COLO668 (cell line): ENCODE measurements around the gene FAM107B.

Source experiments
- DNase-seq: peaks from one replicate; lab custom pipeline; 2025; ENCODE audit not compliant: unreplicated experiment; lab: John Stamatoyannopoulos, UW

FAM107B gene

GRCh38 chr10:14562218-14563075 lies 212.2 kb downstream of the FAM107B start:
- no peak for DNase-seq

GRCh38 chr10:14560791-14561765 lies 213.6 kb downstream of the FAM107B start:
- DNase-seq: no peak

- peak; percentile 5 for DNase-seq
Observed at GRCh38 chr10:14560274-14560673, 214.4 kb downstream of the FAM107B start.

- DNase-seq: no peak
Observed at GRCh38 chr10:14558025-14558424, 216.7 kb downstream of the FAM107B start.

- DNase-seq: no peak
Observed at GRCh38 chr10:14557567-14557966, 217.1 kb downstream of the FAM107B start.

- DNase-seq: no peak
Observed at GRCh38 chr10:14556285-14556956, 218.3 kb downstream of the FAM107B start.

GRCh38 chr10:14555807-14556206 lies 218.9 kb downstream of the FAM107B start:
- DNase-seq: no peak

GRCh38 chr10:14554491-14555205 lies 220.0 kb downstream of the FAM107B start:
- DNase-seq: no peak

- peak; percentile 14 for DNase-seq
Observed at GRCh38 chr10:14554091-14554490, 220.6 kb downstream of the FAM107B start.

GRCh38 chr10:14553448-14553847 lies 221.2 kb downstream of the FAM107B start:
- DNase-seq: no peak

- no peak for DNase-seq
Observed at GRCh38 chr10:14552015-14552414, 222.7 kb downstream of the FAM107B start.

GRCh38 chr10:14550471-14550981 lies 224.2 kb downstream of the FAM107B start:
- DNase-seq: no peak

- no peak for DNase-seq
Observed at GRCh38 chr10:14549496-14549895, 225.2 kb downstream of the FAM107B start.

GRCh38 chr10:14548970-14549369 lies 225.7 kb downstream of the FAM107B start:
- DNase-seq: no peak

GRCh38 chr10:14548474-14548873 lies 226.2 kb downstream of the FAM107B start:
- no peak for DNase-seq

- no peak for DNase-seq
Observed at GRCh38 chr10:14547816-14548215, 226.9 kb downstream of the FAM107B start.

- no peak for DNase-seq
Observed at GRCh38 chr10:14545827-14546226, 228.9 kb downstream of the FAM107B start.

GRCh38 chr10:14543904-14544210 lies 230.8 kb downstream of the FAM107B start:
- DNase-seq: no peak

- peak; percentile 11 for DNase-seq
Observed at GRCh38 chr10:14543046-14543903, 231.4 kb downstream of the FAM107B start.

- no peak for DNase-seq
Observed at GRCh38 chr10:14541379-14541778, 233.3 kb downstream of the FAM107B start.
